HEK293T (cell line): ENCODE results near the gene OR1F1.
A peak's percentile ranks its signal among the peaks of the same experiment; 100 is the strongest.
"Not testable (repeated sequence)": the region's sequence is repeated elsewhere in the genome, so short reads cannot be mapped to it uniquely, and the experiment has no call there.

Source experiments
- CTCF ChIA-PET: fragments of 350-600 bp; formaldehyde crosslinking; extraction: SDS; loops from one replicate; lab custom pipeline; 2021; ENCODE audit warnings: antibody characterized with exemption, inconsistent platforms; lab: Yijun Ruan, JAX
- POLR2A ChIA-PET: fragments of 350-600 bp; formaldehyde crosslinking; extraction: SDS; loops from one replicate; lab custom pipeline; 2020; ENCODE audit warnings: antibody characterized with exemption, inconsistent platforms; lab: Yijun Ruan, JAX
- DNase-seq: peaks from one replicate; pipeline ENCODE4 v3.0.0; 2012; ENCODE audit warnings: mixed read lengths; ENCODE audit errors: extremely low spot score
- ARNT ChIP-seq: fragments of 450-650 bp; IDR thresholded peaks from 2 replicates; pipeline ENCODE4 v1.6.1; 2017; ENCODE audit warnings: mild to moderate bottlenecking
- BHLHE40 ChIP-seq: fragments of 450-650 bp; IDR thresholded peaks from 2 replicates; pipeline ENCODE4 v1.6.1; 2016; ENCODE audit warnings: mild to moderate bottlenecking, moderate library complexity, borderline replicate concordance
- CTBP1 ChIP-seq: fragments of 450-650 bp; IDR thresholded peaks from 2 replicates; pipeline ENCODE4 v1.6.1; 2016; ENCODE audit warnings: borderline replicate concordance
- ELF4 ChIP-seq: fragments of 450-650 bp; IDR thresholded peaks from 2 replicates; pipeline ENCODE4 v1.6.1; 2017; ENCODE audit warnings: antibody characterized with exemption
- FOXA1 ChIP-seq: fragments of 450-650 bp; IDR thresholded peaks from 2 replicates; pipeline ENCODE4 v1.6.1; 2016; ENCODE audit warnings: mild to moderate bottlenecking
- FOXM1 ChIP-seq: fragments of 450-650 bp; IDR thresholded peaks from 2 replicates; pipeline ENCODE4 v1.6.1; 2017; ENCODE audit warnings: mild to moderate bottlenecking, borderline replicate concordance
- HDGF ChIP-seq: fragments of 450-650 bp; IDR thresholded peaks from 2 replicates; pipeline ENCODE4 v1.6.1; 2017; ENCODE audit warnings: antibody characterized with exemption, borderline replicate concordance
- L3MBTL2 ChIP-seq: fragments of 450-650 bp; conservative IDR thresholded peaks from 2 replicates; pipeline ENCODE4 v1.6.1; 2016; ENCODE audit warnings: mild to moderate bottlenecking
- LEF1 ChIP-seq: fragments of 450-650 bp; IDR thresholded peaks from 2 replicates; pipeline ENCODE4 v1.6.1; 2017; ENCODE audit warnings: mild to moderate bottlenecking, borderline replicate concordance
- NFRKB ChIP-seq: fragments of 450-650 bp; IDR thresholded peaks from 2 replicates; pipeline ENCODE4 v1.6.1; 2016; ENCODE audit warnings: mild to moderate bottlenecking, moderate library complexity
- PKNOX1 ChIP-seq: fragments of 450-650 bp; IDR thresholded peaks from 2 replicates; pipeline ENCODE4 v1.6.1; 2016
- SP1 ChIP-seq: fragments of 450-650 bp; IDR thresholded peaks from 2 replicates; pipeline ENCODE4 v1.6.1; 2017
- SUZ12 ChIP-seq: fragments of 450-650 bp; IDR thresholded peaks from 2 replicates; pipeline ENCODE4 v1.6.1; 2016; ENCODE audit warnings: mild to moderate bottlenecking
- TARDBP ChIP-seq: fragments of 450-650 bp; IDR thresholded peaks from 2 replicates; pipeline ENCODE4 v1.6.1; 2016
- ZNF384 ChIP-seq: fragments of 450-650 bp; IDR thresholded peaks from 2 replicates; pipeline ENCODE4 v1.6.1; 2016

The OR1F1 gene

GRCh38 chr16:3187798-3188674 lies at the start of gene OR1F1:
Gene OR1F1 (plus strand): TSS chr16:3188204.
- peak; percentile 100 for TF ChIP-seq ZNF384
- no peak; the same call in 1 of the 2 replicates for TF ChIP-seq CTBP1
- TF ChIP-seq PKNOX1 = peak; percentile 88
- CTCF ChIA-PET = no interaction called here
- POLR2A ChIA-PET = interaction anchor here (0.7 to 3.6 kb wide), 7 partner anchors 16 to 95 kb away, joined by 3 to 18 read pairs (median 4); partner anchors contain the start of genes ZNF213 and ZNF263
- peak; percentile 34 for DNase-seq

- ChIA-PET CTCF (interaction anchor here (1.2 kb wide), 1 partner anchor 9 kb away, joined by 4 read pairs; no protein-coding TSS in a partner anchor), POLR2A (interaction anchor here (1.3 to 2.0 kb wide), 2 partner anchors 11 kb away, joined by 4 to 13 read pairs; no protein-coding TSS in a partner anchor)
- no peak for DNase-seq
- TF ChIP-seq SP1 (no peak), HDGF (no peak), NFRKB (no peak), ZNF384 (no peak), L3MBTL2 (no peak), FOXA1 (no peak), SUZ12 (no peak)
These were observed 49.7 kb upstream of the OR1F1 start for GRCh38 chr16:3138342-3138741.

GRCh38 chr16:3138823-3139426 lies 49.1 kb upstream of the OR1F1 start:
- POLR2A ChIA-PET = interaction anchor here (1.3 kb wide), 1 partner anchor 10 kb away, joined by 4 read pairs; no protein-coding TSS in a partner anchor

GRCh38 chr16:3139561-3139960 lies 48.4 kb upstream of the OR1F1 start:
- CTCF ChIA-PET, DNase-seq: not testable (repeated sequence)
- POLR2A ChIA-PET = interaction anchor here (1.3 kb wide), 1 partner anchor 10 kb away, joined by 4 read pairs; no protein-coding TSS in a partner anchor

More at GRCh38 chr16:3138823-3139426, 49.1 kb upstream of the OR1F1 start:
- no peak for DNase-seq
- CTCF ChIA-PET = interaction anchor here (1.2 kb wide), 1 partner anchor 10 kb away, joined by 4 read pairs; no protein-coding TSS in a partner anchor
- TF ChIP-seq CTBP1 (no peak), ARNT (no peak), ZNF384 (no peak), L3MBTL2 (no peak), LEF1 (no peak), FOXM1 (no peak), TARDBP (no peak), NFRKB (no peak), SUZ12 (no peak), ELF4 (no peak), HDGF (no peak)

GRCh38 chr16:3140603-3141427 lies 47.2 kb upstream of the OR1F1 start:
- POLR2A ChIA-PET = interaction anchor here (1.9 kb wide), 1 partner anchor 9 kb away, joined by 9 read pairs; no protein-coding TSS in a partner anchor
- no peak for TF ChIP-seq PKNOX1
- no peak for TF ChIP-seq L3MBTL2
- no peak for TF ChIP-seq BHLHE40
- no peak for TF ChIP-seq FOXA1
- no peak for TF ChIP-seq SP1
- TF ChIP-seq TARDBP = no peak
- no peak for TF ChIP-seq ZNF384
- DNase-seq = no peak
- CTCF ChIA-PET = no interaction called here

GRCh38 chr16:3141781-3142311 lies 46.2 kb upstream of the OR1F1 start:
- no peak for TF ChIP-seq BHLHE40
- no peak for TF ChIP-seq PKNOX1
- DNase-seq = no peak
- CTCF ChIA-PET = no interaction called here
- POLR2A ChIA-PET = interaction anchor here (1.0 to 1.9 kb wide), 2 partner anchors 8 to 29 kb away, joined by 4 to 9 read pairs; partner anchors contain the start of gene ZNF205
